Forelimb muscle (tissue), 1 donor: ENCODE results near the gene HNRNPA1. TPM values are rescaled to one million over a fixed set of nuclear protein-coding genes. Genes with fewer than 3 reads are reported as not detected.
A peak's percentile ranks its signal among the peaks of the same experiment; 100 is the strongest.
"Not testable (repeated sequence)": the region's sequence is repeated elsewhere in the genome, so short reads cannot be mapped to it uniquely, and the experiment has no call there.

Experiments used
- DNase-seq: peaks from one replicate; pipeline ENCODE4 v3.0.0-alpha.2; 2013; ENCODE audit warnings: low read depth
- polyA plus RNA-seq: library from polyadenylated mRNA; unstranded; fragments of 120-200 nt; gene quantifications from one replicate; pipeline ENCODE4 v1.2.1, GENCODE V29; 2013; ENCODE audit not compliant: insufficient read length

The HNRNPA1 gene
- 1,643 TPM for polyA plus RNA-seq

DNA sequence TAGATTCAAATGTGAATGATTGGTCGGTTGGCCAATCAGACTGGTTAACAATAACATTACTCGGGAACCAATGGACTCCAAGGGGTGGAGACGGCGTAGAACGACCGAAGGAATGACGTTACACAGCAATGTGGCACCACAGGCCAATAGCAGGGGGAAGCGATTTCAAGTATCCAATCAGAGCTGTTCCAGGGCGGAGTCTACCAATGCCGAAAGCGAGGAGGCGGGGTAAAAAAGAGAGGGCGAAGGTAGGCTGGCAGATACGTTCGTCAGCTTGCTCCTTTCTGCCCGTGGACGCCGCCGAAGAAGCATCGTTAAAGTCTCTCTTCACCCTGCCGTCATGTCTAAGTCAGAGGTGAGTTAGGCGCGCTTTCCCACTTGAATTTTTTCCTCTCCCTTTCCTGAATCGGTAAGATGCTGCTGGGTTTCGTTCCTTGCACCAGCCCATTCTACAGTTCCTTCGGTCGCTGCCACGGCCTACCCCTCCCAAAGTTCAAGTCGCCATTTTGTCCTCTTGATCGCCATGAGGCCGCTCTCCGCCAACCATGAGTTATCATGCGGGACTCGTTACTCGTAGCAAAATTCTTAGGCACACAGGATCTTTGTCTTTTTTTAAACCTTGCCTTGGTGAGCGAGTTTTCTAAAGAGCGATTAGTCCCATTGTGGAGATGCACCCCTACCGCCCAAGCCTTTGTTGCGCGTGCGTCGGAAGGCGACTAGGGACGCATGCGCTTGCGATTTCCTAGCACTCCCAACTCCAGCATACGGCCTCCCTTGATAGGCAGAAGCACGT lies at the start of gene HNRNPA1:
Gene HNRNPA1 (plus strand): TSS at position 259 of the 793 bp plus-strand sequence. CDS start 82 bp downstream, at position 341.
- DNase-seq, result peak; percentile 100

DNA sequence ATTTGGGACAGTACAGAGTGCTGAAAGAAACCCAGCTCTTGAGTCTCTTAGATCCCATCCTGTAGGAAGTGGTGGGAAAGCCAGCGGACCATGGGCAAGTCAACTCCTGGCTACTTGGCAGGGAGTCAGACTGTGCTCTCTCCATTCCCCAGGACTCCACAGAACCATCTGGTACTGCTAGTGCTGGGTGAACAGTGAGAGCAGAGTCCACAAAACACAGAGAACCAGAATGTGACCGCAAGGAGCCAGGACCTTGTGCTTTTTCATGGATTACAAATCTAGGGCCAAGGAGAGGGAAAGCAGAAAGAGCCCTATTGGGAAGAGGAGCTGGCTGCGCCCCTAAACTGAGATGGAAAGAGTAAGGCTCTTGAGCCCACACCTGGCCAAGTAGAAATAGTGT lies 49.3 kb upstream of the HNRNPA1 start:
- not testable (repeated sequence) for DNase-seq

DNA sequence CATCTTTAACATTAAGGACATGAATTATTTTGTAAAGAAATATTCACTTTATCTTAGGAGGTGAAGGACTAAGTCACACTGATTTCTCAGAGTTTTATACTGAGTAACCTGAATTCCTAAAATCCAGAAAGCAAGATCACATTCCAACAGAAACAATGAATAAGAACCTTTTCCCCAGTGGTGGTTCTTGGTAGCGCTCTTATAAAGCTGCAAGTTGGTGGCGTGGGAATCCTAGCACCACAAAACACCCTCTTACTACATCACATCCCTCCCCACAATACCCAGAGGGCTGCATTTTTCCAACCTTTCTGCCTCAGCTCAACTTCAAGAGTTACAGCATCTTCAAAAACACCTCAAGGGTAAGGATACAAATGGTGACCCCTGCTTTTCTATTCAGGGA lies 47.7 kb upstream of the HNRNPA1 start:
- no peak for DNase-seq

DNA sequence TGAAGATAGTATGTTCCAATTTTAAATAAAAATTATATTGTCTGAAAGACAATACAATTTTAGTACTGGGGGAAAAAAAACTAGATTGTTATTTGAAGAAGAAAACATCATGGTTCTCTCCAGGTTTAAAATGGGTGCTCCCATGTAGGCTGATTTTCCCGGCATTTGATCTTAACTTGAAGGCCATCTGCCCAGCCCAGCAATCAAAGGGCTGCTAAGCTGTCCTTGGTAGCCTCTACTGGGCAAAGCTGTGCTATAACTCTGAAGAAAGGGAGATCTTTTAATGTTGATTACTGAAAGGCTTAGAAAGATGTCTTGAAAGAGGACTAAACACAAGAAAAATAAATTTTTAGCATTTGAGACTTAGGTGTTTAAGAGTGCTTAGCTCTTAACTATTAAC lies 42.0 kb upstream of the HNRNPA1 start:
- no peak for DNase-seq

DNA sequence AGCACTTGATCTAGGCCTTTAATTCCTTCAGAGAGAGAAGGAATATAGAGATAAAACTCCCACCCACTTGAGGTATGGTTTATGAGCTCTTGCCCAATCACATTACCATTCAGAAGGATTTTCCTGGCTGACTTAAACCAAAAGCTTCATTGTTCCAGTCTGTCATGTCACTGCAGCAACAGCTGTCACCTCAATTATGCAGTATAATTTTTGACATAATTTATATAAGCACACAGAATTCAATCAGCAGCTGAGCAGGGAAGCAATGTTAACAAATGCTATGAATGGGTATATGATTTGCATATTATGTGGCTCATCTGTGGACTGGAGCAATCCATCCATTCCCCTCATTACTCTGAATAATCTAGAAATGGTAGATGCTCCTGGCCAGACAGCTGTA lies 40.9 kb upstream of the HNRNPA1 start:
- DNase-seq, result no peak

DNA sequence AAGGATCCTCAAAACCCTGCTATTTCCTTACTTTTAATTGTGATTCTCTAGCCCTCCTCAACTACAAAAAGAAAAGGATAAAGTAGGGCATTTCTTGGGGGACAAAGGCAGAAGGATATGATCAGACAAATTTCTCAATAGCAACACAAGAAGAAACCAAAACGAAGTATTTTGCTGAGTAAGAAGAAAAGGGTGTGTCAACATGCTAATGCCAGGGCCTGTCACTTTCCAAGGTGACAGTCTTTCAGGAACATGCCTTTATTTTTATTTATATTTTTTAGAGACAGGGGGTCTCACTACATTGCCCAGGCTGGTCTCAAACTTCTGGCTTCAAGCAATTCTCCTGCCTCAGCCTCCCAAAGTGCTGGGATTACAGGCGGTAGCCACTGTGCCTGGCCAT lies 40.4 kb upstream of the HNRNPA1 start:
- DNase-seq, result no peak

DNA sequence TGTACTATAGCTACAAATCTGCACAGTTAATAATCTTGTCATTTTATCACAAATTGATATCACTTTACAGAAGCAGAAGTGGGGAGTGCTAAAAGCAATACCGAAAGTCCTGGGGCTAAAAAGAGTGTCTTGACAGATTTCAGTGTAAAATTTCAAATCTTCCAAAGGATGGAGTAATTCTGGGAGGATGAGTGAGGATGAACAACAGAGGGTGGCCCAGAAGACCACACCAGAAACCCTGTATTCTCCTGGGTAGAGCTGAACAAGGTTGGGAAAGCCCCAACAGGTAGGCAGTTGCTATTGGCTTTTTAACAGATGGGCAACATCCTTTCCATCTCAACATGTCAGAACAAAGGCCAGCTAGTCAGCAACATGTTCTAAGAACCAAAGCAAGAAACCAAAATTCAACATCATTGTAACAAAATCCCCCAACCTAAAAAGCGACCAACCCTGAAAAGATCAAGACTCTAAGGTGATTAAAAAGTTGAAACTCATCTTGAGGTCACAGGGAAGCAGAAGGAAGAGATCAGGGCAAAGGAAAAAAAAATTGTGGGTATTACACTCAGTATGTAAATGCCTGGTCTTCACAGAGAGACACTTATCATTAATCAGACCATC lies 39.4 kb upstream of the HNRNPA1 start:
- no peak for DNase-seq

DNA sequence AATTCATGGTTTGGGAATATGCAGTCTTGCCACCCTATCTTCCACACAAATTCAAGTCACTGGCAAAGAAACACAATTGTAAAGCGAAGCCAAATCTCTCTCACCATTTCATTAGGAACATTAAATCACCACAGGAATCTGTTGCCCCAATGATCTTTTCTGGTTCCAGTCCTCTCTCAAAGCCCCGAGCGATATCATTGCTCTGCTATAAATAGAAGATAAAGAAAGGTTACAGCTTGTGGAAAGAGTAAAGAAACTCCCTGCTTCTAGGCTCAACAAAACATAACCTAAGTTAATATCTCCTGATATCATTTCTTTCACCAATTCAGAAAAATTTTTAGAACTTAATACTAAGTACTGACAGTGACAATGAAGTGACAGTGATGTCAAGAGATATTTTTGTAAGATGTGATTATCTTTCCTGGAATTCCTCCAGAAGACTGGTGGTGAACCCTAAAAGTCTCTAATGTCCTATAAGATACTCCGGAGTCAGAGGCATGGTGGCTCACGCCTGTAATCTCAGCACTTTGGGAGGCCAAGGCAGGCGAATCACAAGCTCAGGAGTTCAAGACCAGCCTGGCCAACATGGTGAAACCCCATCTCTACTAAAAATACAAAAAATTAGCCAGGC lies 34.4 kb upstream of the HNRNPA1 start:
- no peak for DNase-seq

DNA sequence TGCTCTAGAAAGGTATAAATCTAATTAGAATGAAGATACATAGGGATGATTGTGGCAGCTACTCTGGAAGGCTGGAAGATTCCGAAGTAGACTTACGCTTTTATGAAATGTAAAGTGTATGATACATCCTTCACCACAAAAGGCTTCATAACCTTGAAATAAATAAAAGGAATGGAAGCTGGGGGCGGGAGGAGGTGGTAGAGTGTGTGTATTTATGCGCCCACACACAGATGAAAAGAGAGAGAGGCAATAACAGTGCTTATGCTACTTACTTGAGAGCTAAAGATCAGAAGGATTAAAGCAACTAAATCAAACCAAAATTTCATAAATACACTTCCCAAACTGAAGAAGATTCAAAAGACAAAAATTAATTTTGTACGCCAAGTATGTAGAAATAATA lies 31.0 kb upstream of the HNRNPA1 start:
- no peak for DNase-seq

DNA sequence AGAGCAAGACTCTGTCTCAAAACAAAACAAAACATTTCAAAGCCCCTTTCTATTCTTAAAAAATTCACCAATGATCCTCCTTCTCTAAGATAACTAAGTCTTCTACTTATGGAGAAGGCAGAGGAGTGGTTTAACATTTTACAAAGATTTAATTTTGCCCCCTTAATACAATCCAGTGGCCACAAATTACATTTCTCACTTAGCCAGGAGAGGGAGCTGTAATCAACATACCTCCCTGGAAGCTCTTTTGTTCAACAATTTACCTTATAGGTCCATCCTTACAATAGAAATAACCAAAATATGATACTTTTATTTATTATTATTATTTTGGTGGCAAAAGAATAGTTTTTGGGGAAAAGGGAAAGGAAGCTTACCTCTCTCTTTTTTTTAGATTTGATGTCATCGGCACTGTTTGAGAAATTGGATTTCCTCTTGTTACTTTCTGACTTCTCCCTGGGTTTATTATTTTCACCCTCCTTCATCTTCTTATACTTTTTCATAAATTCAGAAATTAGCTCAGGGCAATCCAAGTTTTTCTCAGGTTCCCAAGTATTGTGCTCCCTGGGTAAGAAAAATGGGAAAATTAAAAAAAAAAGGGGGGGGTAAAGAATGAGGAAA lies 28.8 kb upstream of the HNRNPA1 start:
- DNase-seq, result no peak

DNA sequence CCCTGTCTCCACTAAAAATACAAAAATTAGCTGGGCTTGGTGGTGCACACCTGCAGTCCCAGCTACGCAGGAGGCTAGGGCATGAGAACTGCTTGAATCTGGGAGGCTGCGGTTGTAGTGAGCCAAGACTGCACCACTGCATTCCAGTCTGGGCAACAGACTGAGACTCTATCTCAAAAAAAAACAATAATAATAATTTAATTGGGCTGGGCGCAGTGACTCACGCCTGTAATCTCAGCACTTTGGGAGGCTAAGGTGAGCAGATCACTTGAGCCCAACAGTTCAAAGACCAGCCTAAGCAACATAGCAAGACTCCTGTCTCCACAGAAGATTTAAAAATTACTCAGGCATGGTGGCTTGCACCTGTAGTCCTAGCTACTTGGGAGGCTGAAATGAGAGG lies 27.3 kb upstream of the HNRNPA1 start:
- DNase-seq, result no peak

DNA sequence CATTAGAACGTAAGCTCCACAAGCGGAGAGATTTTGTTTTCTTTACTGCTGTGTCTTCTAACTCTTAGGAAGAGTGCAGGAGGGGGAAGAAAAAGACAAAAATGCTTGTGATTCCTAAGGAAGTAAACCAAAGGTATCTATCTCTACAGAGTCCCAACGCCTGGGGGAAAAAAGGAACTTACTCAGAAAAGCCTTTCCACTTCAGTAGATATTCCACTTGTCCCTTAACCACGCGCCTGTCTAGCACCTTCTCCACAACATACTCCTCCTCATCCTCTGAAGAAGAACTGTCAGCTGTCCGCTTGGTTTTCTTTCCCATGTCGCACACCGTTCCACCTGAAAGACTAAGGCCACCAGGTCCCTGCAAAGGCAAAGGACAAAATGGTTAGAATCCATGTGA lies 23.2 kb upstream of the HNRNPA1 start:
- DNase-seq, result no peak

DNA sequence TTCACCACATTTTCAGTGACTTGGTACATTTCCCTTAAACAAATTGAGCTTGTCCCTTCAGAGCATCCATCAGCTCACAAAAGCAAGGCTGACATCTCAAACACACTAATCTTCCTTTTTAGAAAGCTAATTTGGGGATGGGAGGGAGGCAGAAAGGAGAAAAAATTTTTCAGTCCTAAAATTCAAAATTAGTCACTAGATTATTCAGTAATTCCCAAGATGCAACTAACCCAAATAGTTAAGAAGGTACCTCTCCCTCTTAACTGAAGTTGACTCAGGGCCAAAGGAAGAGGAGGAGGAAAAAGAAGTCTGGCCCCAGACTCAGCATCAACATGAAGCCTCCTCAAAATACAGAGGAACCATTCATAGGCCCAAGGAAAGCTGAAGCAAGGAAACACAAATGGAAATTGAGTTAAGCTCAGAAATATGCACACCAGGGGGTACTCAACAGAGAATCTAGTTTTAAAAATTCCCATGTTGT lies 22.3 kb upstream of the HNRNPA1 start:
- no peak for DNase-seq

DNA sequence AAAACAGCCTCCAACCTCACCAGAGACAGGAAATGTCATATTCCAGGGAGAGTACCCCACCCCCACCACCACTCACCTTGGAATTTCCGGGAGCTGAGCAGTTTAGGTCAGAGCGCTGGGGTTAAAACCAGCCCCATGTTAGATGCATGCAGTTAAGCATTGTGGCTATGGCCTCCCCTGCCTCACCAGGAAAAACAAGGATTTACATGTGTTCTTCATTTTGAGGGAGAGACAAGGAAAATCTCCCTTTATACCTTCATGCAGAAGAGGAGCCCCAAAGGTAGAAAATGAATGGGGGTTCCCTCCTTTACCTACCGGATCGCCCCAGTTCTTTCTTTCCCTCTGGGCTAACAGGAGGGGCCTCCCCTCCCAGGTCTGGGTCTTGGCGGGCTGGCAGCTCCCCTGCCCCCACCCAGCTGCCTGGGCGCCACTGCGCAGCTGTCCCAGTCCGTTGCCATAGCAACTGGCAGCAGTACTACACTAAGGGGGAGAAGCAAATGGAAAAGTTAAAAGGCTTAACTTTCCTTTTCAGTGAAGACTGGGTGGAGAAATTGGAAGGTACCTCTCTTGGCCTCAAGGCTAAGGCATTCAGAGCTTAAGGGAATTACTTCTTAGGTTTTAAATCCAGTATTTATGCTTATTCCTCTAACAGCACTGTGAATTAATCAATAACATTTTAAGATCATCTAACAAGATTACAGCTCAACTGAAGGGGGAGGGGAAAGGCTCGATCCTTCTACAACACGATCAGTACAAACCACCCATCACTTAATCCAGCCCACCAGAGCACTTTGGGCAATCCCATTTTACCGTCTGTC lies 21.1 kb upstream of the HNRNPA1 start:
- DNase-seq, result peak; percentile 92

DNA sequence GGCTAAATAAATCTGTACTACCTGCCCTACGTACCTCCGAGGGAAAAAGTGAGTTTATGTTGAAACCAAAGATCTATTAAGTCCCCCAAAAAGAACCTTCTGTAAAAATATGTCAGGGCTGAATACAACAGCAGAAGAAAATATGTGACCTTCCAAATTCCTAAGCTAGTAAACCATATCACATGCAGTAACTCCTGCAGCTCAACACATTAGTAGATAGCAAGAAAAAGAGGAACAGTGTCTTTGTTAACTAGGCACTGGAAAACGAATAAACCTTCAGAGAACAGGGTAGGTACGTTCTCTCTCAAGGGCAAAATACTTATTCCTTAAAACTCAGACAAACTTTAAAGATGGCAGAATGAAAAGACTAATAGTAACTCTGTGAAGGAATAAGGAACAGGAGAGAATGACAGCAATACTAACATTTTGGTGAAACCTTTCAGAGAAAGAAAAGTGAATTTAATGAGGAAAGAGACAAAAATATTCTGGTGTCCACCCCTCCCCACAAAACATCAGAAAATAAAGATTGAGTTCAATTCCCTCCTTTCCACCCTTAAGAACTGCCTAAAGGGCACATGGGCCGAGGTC lies 18.6 kb upstream of the HNRNPA1 start:
- no peak for DNase-seq

DNA sequence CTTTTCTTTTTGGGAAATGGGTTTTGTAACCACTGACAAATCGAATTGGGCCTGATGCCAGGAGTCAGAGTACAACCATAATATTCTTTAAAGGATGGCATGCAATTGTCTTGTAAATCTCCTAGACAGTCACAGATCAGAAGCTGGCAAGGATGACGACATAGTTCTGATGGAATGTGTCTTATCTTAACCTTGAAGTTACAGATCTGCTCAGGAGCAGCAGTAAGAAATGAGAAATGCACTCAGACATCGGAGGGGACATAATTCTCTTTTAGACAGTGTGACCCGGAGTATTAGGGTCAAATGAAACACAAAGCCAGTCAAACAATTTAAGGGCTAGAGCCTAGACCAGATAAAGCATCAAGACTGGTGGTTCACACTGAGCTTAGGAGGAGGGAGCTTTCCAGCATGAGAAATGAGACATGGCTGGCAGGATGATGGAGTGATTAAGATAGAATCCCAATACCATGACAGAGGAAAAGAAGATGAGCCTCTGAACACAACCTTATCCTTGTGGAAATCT lies 18.1 kb upstream of the HNRNPA1 start:
- no peak for DNase-seq

DNA sequence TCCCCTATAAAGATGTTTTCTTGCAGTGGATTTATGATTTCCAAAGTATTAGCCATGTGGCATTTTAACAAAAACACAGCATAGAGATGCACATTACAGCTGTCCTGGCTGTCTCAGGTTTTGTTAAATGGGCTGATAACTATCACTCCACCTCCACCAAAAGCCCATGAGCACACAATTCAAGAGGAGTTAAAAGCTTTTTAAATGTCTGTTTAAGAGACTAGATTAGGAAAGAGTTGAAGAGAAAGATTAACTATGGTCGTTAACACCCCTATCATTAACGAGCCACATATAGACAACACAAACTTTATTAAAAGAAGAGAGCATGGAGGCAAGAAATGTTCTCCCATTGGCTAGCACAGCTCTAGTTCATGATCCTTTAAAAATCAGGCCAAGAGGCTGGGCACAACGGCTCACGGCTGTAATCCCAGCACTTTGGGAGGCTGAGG lies 15.1 kb upstream of the HNRNPA1 start:
- no peak for DNase-seq

DNA sequence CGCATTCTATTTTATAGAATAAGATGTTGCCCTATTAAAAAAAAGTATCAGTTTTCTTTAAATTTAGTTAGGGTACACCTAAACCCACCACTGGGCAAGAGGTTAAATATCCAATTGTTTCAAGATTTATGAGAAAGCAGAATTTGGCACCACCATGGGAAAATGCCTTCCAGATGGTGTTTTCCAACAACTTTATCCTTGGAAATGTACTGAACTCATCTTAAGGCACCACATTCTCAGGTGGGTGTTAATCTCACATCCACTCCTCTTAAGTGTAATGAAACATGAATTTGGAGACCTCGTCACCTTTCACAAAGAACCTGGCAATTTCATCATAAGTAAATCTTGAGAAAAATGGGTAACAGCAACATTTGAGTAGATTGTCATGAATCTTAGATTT lies 13.7 kb upstream of the HNRNPA1 start:
- DNase-seq, result no peak

DNA sequence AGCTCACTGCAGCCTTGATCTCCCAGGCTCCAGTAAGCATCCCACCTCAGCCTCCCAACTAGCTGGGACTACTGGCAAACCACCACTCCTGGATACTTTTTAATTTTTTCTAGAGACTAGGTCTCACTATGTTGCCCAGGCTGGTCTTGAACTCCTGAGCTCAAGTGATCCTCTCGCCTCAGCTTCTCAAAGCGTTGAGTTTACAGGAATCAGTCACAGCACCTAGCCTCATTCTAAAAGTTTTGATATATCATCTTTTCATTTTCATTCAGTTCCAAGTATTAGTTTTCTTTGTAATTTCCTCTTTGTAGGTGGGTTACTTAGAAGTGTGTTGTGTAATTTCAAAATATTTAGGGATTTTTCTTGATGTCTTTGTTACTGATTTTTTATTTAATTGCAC lies 10.2 kb upstream of the HNRNPA1 start:
- no peak for DNase-seq

DNA sequence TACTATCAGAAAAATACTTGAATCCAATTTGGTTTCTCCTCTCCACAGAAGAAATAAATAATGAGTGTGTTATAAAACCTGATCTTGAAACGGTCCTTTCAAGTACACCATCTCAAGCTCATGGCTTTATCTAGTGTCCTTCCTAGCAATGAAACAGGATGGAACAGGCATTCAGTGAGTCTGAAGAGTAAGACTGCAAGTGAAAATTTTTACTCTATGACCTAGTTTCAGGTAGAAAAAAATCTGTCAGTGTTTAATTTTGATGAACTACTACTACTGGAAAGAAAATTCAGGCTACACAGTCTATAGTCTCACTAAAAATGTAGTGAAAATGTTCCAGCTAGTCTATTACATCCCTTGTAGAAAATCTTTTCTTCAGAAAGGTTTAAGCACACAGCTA lies 8.3 kb upstream of the HNRNPA1 start:
- no peak for DNase-seq

DNA sequence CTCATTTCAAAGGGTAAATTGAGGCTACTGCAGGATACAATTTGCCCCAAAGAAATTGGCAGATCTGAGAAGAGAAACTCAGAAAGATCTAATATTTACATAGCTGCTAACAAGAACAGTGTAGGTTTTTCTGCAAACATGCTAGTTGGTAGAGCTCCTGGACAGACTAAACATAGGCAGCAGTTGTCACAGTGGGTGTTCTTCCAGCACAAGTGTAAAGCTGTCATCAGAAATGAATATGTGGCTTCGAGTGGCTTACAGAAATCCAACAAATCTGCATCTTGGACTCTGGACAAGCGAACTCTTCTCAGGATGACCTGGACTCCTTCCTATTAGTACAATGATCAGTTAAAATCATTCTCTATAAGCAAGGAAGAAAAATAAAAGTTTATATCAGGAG lies 6.5 kb upstream of the HNRNPA1 start:
- DNase-seq, result no peak
